ENCODE measurements around the gene HNF1A. TPM values are rescaled to one million over a fixed set of nuclear protein-coding genes. Genes with fewer than 3 reads are reported as not detected.

The HNF1A gene
- total RNA-seq, 1 donor from 2014 or later, result not detected

DNA sequence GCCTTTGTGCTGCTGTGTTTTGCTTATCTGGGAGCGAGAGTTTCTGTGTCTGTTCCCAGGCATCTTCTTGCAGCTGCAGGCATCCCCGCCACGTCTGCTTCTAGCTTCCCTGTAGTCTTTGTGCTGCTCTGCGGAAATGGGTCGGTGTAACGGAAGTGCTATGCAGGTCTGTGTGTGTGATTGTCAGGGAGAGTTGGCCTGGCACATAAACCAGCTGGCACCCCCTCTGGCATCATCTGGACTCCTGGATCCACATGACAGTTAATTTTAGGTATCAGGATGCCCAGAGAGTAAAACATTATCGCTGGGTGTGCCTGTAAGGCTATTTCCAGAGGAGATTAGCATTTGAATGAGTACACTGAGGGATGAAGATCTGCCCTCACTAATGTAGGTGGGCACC lies 70.1 kb downstream of the HNF1A start:
- Mint-ChIP-seq H3K4me1 (ENCODE audit: low read depth) (no peaks in the 10 kb centered on the region), H3K4me3 (ENCODE audit: unreplicated experiment) (no peak overlapping the region), H3K27me3 (ENCODE audit: low read depth) (peaks cover 42% of the 10 kb centered on the region), H3K9me3 (ENCODE audit: low read depth) (peaks cover 2% of the 10 kb centered on the region), H3K36me3 (ENCODE audit: low read depth) (no peaks in the 10 kb centered on the region), H3K27ac (ENCODE audit: unreplicated experiment) (no peak overlapping the region)
- TF ChIP-seq, protein P1, sequence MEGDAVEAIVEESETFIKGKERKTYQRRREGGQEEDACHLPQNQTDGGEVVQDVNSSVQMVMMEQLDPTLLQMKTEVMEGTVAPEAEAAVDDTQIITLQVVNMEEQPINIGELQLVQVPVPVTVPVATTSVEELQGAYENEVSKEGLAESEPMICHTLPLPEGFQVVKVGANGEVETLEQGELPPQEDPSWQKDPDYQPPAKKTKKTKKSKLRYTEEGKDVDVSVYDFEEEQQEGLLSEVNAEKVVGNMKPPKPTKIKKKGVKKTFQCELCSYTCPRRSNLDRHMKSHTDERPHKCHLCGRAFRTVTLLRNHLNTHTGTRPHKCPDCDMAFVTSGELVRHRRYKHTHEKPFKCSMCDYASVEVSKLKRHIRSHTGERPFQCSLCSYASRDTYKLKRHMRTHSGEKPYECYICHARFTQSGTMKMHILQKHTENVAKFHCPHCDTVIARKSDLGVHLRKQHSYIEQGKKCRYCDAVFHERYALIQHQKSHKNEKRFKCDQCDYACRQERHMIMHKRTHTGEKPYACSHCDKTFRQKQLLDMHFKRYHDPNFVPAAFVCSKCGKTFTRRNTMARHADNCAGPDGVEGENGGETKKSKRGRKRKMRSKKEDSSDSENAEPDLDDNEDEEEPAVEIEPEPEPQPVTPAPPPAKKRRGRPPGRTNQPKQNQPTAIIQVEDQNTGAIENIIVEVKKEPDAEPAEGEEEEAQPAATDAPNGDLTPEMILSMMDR (IDR thresholded peaks at IDR 0.05), result no peak
- no peak for DNase-seq (ENCODE audit: low spot score)

DNA sequence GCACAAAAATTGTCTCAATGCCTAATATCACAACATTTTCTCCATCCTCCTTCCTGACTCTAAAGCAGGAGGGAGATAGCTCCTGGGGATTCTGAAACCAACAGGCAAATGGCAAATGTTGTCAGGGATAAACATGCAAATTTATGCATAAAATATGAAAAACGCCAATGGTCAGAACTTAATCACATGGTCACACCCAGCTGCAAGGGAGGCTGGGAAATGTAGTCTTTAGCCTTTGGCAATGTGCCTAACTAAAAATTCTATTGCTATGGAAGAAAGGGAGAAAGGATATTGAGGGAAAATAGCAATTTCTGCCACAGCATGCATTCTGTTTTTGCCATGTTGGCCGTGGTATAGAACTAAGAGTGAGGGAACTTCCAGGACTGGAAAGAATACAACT lies 72.4 kb downstream of the HNF1A start:
- no peaks in the 10 kb centered on the region for H3K36me3 Mint-ChIP-seq (ENCODE audit: low read depth)
- TF ChIP-seq, protein P1 (IDR thresholded peaks at IDR 0.05), result no peak
- no peak for DNase-seq (ENCODE audit: low spot score)

More for the DNA sequence above, 72.4 kb downstream of the HNF1A start:
- no peak overlapping the region for H3K4me3 Mint-ChIP-seq (ENCODE audit: unreplicated experiment)
- no peaks in the 10 kb centered on the region for H3K4me1 Mint-ChIP-seq (ENCODE audit: low read depth)
- peaks cover 31% of the 10 kb centered on the region for H3K27me3 Mint-ChIP-seq (ENCODE audit: low read depth)
- H3K9me3 Mint-ChIP-seq (ENCODE audit: low read depth), result peaks cover 2% of the 10 kb centered on the region
- no peak overlapping the region for H3K27ac Mint-ChIP-seq (ENCODE audit: unreplicated experiment)

Other genes starting within 250 kb of the HNF1A start
- gene SPPL3, start 74.2 kb upstream of the HNF1A start, total RNA-seq, result 45.7 to 53.6 TPM (median 51.3 TPM) in 3 replicates
- gene C12orf43, start 37.9 kb downstream of the HNF1A start, total RNA-seq, result 12.1 to 14.2 TPM (median 14.1 TPM) in 3 replicates
- gene OASL, start 60.7 kb downstream of the HNF1A start, total RNA-seq, result not detected in 3 replicates
- 0.39 to 1.00 TPM (median 0.47 TPM) in 3 replicates for gene P2RX7, start 154.3 kb downstream of the HNF1A start, total RNA-seq
- 14.7 to 23.3 TPM (median 20.7 TPM) in 3 replicates for gene P2RX4, start 231.6 kb downstream of the HNF1A start, total RNA-seq